ENCODE data around the gene LAMTOR4.

Gene LAMTOR4

GRCh38 chr7:100148559-100149328, at the start of gene LAMTOR4:
Gene LAMTOR4 (plus strand): TSS chr7:100148918. CDS start chr7:100148973, 55 bp downstream.
- DNase-seq, result peak; percentile 100

- DNase-seq, result no peak
These were observed 49.3 kb upstream of the LAMTOR4 start for GRCh38 chr7:100099452-100099851.

GRCh38 chr7:100100420-100101015, 48.2 kb upstream of the LAMTOR4 start:
- peak; percentile 99 for DNase-seq

DNA sequence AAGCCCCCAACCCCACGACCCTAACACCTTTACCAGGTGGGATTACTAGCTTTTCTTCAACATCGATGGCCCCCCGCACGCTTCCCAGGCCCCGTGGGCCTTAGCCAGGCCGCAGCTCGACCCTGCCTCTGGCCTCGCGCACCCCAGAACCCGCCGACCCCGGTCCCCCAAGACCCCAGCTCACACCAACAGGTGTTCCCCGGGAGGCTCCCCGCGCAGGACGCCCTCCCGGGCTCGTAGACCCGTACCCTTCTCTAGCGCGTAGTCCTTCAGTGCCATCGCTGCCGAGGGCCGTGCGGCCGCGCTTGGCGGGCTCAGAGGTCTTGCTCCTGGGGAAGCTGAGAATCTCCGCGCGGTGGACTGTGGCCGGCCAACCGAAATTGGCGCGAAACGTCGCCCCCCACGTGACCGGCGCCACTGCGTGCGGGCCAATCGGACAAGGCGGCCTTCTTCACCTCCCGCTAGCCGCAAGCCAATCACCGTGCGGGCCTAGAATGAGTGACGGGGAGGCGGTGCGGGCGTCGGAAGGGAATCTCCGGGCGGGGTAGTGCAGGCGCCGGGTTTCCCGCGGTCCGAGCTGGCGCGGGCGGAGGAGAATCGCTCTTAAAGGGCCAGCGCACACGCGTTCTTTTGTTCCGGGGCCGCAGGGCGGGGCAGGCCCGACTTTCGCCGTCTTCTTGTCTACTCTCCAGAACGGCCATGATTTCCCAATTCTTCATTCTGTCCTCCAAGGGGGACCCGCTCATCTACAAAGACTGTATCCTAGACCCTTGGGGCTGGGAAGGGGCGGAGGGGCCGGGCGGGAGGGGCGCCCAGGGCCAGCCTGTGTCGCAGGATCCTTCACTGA, 47.5 kb upstream of the LAMTOR4 start, which contains the start of the genes AP4M1 and MCM7:
TSS of gene AP4M1 (plus strand) at position 628 of the 847 bp plus-strand sequence. CDS start at position 700, 72 bp downstream.
TSS of gene MCM7 (minus strand) at position 382 of the 847 bp plus-strand sequence. CDS start at position 279, 103 bp downstream.
- DNase-seq, result peak; percentile 100

DNA sequence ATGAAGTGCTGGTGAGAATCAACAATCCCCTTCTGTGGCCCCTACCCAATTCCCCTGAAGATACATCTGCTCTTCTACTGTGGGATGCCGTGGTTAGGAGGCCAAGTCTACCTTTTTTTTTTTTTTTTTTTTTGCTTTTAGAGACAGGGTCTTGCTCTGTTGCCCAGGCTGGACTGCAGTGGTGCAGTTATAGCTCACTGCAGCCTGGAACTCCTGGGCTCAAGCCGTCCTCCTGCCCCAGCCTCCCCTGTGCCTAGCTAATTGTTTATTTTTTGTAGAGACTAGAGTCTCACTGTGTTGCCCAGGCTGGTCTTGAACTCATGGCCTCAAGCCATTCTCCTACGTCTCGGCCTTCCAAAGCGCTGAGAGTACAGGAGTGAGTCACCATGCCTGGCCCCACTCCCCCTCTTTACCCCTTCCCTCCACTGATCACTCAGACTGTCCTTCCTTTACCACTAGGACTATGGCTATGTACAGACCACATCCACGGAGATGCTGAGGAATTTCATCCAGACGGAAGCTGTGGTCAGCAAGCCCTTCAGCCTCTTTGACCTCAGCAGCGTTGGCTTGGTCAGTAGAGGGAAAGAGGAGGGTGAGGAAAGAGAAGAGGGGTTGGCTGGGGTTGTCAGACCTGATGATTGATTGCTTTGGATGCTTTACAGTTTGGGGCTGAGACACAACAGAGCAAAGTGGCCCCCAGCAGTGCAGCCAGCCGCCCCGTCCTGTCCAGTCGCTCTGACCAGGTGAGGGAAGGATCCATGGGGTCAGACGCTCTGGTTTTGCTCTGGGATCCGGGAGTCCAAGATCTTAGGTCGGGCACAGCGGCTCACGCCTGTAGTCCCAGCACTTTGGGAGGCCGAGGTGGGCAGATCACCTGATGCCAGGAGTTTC, 45.5 kb upstream of the LAMTOR4 start:
- DNase-seq, result no peak

DNA sequence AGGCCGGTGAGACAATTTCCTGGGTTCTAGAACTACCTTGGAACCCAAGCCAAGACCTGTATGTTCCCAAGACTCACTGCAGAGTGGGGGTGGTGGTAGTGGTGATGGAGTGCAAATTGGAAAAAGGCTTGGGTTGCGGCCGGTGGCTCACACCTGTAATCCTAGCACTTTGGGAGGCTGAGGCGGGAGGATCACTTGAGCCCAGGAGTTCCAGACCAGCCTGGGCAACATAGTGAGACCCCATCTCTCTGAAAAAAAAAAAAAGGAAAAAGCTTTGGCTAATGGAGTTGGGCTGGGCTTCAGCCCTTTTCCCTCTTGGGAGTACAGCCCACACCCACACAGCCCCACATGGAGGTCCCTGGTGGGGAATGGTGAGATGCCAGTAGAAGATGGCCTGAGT, 43.2 kb upstream of the LAMTOR4 start:
- no peak for DNase-seq

GRCh38 chr7:100106633-100107032, 42.1 kb upstream of the LAMTOR4 start:
- no peak for DNase-seq

DNA sequence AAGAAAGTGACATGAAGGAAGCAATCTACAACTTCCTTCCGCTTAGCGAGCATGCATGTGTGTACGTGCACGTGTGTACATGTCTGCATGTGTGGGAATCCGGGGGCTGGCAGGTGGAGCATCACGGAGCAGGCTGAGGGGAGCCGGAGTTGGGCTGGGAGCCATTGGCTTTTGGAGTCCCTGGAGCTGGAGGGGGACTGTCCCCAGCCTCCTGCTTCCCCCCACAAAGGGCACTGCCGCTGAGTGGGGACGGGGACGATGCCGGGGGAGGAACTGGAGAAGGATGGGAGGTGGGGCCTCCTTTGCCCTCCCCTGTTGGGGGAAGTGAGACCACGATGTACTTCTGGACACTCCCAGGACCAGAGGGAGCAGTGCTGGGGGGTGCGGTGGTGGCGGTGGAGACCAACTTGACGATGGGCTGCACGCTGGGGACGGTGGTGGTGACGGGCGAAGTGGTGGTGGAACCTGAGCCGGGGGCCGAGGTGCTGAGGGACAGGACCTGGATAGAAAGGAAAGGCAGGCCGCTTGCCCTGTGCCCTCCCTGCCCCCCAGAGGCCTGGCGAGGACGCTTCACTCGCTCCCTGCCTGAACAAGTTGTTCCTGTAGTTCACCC, 41.5 kb upstream of the LAMTOR4 start:
- DNase-seq, result no peak

GRCh38 chr7:100107890-100108289, 40.8 kb upstream of the LAMTOR4 start:
- no peak for DNase-seq

DNA sequence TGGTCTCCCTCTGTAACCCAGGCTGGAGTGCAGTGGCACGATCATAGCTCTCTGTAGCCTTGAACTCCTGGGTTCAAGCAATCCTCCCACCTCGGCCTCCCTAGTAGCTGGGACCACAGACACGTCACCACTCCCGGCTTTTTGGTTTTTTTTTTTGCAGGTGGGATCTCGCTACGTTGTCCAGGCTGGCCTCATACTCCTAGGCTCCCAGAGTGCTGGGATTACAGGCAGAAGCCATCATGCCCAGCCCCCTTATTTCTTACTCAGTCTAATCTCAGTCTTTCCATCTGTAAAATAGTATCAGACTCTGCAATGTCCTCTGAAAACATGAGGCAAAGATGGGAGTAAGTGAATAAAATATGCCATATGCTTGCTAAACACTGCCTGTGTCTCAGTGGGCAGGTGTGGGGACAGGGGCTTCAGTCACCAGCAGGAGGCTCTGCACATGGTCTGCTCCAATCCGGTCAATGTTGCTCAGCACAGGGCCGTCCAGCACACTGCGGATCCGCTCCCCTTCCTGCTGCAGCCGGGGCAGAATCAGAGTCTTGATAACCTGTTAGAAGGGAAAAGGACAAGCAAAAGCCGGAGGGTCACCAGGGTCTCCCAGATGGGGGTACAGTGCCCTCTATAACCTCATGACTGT, 39.1 kb upstream of the LAMTOR4 start:
- no peak for DNase-seq

DNA sequence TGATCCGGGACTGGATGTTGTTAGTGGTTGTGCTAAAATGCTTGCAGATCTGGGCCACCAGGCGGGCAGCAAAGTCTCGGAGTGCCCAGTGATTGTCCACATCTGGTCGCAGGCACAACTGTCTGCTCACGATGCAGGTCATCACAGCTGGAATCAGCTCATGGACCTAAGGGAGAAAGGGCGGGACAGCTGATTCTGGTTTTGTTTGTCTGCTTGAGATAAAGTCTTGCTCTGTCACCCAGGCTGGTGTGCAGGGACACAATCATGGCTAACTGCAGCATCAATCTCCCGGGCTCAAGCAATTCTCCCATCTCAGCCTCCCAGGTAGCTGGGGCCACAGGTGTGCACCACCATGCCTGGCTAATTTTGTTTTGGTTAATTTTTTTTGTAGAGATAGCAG, 37.6 kb upstream of the LAMTOR4 start:
- DNase-seq, result no peak

DNA sequence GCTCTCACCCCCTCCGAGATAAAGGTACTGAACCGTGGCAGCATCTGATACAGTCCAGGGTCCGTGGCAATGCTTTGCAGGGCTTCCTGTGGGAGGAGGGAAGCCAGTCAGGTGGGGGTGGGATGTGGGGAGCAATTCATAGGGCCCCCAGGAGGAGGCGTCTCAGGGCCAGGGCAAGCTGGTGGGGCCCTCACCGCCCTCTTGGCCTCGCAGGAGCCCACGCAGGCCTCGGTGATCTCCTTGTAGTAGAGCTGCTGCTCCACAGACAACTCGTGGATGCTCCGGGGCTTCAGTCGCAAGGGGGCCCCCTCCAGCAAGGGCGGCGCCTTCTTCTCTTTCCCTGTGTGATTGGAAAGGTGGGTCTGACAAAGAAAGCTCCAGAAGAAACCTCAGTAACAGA, 36.8 kb upstream of the LAMTOR4 start:
- DNase-seq, result no peak

GRCh38 chr7:100115026-100115425, 33.7 kb upstream of the LAMTOR4 start:
- no peak for DNase-seq

GRCh38 chr7:100118388-100119071, 30.2 kb upstream of the LAMTOR4 start:
- DNase-seq, result no peak

GRCh38 chr7:100119072-100119969, 29.4 kb upstream of the LAMTOR4 start, which contains the start of the genes CNPY4 and TAF6:
Gene CNPY4 (plus strand): TSS chr7:100119634. CDS start chr7:100119745, 111 bp downstream.
Gene TAF6 (minus strand): TSS chr7:100119358. CDS start chr7:100114209, 5,149 bp downstream.
- peak; percentile 98 for DNase-seq

- DNase-seq, result peak; percentile 73
These were observed 28.6 kb upstream of the LAMTOR4 start for GRCh38 chr7:100119970-100120732.

GRCh38 chr7:100120733-100121036, 28.0 kb upstream of the LAMTOR4 start:
- no peak for DNase-seq

- peak; percentile 96 for DNase-seq
These were observed 26.7 kb upstream of the LAMTOR4 start for GRCh38 chr7:100122067-100122466.

- peak; percentile 48 for DNase-seq
These were observed 26.1 kb upstream of the LAMTOR4 start for GRCh38 chr7:100122568-100122967.
